Hepatocyte (in vitro differentiated cells): ENCODE measurements around the gene FBXO36.

Experiments
- EZH2 ChIP-seq: fragments of 200-600 bp; sonication (generic); IDR thresholded peaks from 2 replicates; pipeline ENCODE4 v1.6.1; 2016; ENCODE audit warnings: antibody characterized with exemption, mild to moderate bottlenecking, borderline replicate concordance
- TF ChIP-seq, protein P1 (sequence below): fragments of 200-600 bp; sonication (generic); IDR thresholded peaks from 2 replicates; pipeline ENCODE4 v1.5.1; 2016; ENCODE audit warnings: antibody characterized with exemption, mild to moderate bottlenecking; ENCODE audit not compliant: poor library complexity

DNA sequence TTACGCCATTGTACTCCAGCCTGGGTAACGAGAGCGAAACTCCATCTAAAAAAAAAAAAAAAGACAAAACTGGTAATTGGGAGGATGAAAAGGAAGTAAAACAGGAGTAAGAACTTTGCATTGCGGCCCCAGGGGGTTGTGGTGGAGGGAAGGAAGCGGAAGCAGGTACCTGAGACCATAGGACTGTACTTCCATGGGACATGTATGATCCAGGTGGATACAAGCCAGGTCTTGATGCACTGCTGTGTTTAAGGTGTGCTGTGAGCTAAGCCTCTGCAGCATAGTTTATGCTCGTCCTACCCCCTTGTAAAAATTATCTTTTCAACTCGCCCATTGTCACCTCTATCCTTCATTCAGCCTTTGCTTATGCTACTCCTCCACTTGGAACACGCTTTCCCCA is 23.7 kb downstream of the FBXO36 start:
- TF ChIP-seq EZH2: no peak
- TF ChIP-seq, protein P1, sequence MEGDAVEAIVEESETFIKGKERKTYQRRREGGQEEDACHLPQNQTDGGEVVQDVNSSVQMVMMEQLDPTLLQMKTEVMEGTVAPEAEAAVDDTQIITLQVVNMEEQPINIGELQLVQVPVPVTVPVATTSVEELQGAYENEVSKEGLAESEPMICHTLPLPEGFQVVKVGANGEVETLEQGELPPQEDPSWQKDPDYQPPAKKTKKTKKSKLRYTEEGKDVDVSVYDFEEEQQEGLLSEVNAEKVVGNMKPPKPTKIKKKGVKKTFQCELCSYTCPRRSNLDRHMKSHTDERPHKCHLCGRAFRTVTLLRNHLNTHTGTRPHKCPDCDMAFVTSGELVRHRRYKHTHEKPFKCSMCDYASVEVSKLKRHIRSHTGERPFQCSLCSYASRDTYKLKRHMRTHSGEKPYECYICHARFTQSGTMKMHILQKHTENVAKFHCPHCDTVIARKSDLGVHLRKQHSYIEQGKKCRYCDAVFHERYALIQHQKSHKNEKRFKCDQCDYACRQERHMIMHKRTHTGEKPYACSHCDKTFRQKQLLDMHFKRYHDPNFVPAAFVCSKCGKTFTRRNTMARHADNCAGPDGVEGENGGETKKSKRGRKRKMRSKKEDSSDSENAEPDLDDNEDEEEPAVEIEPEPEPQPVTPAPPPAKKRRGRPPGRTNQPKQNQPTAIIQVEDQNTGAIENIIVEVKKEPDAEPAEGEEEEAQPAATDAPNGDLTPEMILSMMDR: no peak
